AG09319 (cell line): ENCODE results near the gene SLC18A3.

Source experiments
- DNase-seq: peaks from one replicate; pipeline ENCODE4 v3.0.0-alpha.2; 2010; ENCODE audit warnings: low read depth; ENCODE audit errors: extremely low read depth
- TF ChIP-seq, protein P1 (sequence below): IDR thresholded peaks from 2 replicates; pipeline ENCODE4 v1.5.1; 2011; ENCODE audit warnings: low read depth, mild to moderate bottlenecking, inconsistent platforms, low read length, moderate library complexity

The SLC18A3 gene

DNA sequence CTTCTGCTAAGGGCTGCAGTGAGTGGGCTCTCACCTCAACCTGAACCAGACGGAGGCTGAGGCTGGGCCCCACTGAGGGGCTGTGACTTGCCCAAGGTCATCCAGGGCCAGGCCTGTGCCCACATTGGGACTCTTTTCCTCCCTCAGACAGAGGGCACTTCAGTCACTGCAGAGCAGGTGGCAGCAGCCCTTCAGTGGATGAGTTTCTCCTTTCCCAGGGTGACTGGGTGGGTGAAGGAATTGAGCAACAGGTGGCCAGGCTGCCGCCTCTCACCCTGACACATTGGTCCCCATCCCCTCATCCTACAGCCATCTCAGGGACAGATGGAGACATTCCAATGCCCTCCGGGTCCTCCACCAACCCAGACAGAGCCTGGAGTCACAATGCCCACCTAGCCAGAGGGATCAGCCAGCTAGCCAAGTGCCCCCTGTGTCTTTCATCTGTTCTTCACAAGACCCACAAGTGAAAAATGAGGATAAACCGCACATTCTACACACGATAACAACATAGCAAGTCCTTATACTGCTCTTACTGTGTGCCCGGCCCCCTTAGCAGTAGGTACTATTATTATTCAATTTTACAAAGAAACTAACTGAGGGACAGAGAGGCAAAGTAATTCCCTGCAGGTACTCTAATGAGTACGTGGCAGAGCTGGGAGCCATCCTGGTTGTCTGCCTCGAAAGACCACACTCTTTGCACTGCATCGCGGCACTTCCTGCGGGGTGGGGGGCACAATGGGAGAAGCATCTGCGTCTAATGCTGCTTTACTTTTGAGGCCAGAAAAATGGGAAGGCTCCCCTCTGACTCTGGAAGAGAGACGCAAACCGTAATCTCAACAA is 1.7 kb upstream of the SLC18A3 start:
- TF ChIP-seq, protein P1, sequence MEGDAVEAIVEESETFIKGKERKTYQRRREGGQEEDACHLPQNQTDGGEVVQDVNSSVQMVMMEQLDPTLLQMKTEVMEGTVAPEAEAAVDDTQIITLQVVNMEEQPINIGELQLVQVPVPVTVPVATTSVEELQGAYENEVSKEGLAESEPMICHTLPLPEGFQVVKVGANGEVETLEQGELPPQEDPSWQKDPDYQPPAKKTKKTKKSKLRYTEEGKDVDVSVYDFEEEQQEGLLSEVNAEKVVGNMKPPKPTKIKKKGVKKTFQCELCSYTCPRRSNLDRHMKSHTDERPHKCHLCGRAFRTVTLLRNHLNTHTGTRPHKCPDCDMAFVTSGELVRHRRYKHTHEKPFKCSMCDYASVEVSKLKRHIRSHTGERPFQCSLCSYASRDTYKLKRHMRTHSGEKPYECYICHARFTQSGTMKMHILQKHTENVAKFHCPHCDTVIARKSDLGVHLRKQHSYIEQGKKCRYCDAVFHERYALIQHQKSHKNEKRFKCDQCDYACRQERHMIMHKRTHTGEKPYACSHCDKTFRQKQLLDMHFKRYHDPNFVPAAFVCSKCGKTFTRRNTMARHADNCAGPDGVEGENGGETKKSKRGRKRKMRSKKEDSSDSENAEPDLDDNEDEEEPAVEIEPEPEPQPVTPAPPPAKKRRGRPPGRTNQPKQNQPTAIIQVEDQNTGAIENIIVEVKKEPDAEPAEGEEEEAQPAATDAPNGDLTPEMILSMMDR = no peak
- no peak for DNase-seq

DNA sequence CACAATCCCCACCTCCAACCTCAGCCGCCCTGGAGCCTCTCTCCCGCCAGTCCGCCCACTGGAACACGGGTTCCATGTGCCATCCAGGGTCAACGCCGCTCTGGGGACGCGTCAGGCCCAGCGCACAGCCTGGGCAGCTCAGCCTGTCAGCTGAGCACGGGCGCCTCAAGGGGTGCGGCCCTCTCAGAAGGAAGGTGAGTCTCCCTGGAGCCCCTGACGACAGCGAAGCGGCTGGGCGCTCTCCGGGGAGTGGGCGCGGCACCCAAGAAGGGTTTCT is 1.2 kb upstream of the SLC18A3 start:
- no peak for DNase-seq
- TF ChIP-seq, protein P1 = no peak

DNA sequence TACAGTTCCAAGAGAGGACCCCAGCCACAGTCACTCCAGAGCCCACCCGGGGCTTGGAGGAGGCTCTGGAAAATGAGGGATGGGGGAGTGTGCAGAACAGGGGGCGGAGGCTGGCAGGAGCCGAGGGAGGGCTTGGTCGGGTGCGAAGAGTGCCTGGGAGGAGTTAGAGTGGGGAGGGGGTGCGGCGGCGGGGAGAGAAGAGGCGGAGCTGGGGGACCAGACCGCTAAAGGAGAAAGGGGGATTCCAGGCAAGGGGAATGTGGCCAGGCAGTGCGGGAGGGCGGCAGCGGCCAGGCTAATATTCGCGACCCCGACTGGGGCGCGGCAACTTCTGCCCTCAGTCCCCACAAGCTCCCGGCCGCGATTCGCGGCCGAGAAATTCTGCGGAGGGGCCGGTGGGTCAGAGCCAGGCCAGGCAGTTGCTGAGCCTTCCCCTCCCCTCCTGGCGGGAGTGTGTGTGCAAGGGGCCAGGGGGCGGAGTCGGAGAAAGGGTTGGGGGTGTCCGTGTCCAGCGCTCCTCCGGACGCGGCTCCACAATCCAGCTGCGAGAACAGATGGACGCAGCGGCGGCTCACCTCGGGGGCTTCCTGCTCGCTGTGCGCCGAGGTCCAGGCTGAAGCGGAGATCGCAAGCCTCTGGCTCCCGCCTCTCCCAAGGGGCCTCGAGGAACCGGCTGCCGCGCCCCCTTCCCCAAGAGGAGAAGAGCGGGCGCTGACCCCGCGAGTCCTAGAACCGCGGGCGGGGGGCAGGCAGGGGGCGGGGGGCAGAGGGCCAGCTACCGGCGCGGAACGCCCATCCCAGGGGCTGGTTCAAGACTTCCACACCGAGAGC is 612 bp upstream of the SLC18A3 start:
- no peak for DNase-seq
- TF ChIP-seq, protein P1 = no peak

DNA sequence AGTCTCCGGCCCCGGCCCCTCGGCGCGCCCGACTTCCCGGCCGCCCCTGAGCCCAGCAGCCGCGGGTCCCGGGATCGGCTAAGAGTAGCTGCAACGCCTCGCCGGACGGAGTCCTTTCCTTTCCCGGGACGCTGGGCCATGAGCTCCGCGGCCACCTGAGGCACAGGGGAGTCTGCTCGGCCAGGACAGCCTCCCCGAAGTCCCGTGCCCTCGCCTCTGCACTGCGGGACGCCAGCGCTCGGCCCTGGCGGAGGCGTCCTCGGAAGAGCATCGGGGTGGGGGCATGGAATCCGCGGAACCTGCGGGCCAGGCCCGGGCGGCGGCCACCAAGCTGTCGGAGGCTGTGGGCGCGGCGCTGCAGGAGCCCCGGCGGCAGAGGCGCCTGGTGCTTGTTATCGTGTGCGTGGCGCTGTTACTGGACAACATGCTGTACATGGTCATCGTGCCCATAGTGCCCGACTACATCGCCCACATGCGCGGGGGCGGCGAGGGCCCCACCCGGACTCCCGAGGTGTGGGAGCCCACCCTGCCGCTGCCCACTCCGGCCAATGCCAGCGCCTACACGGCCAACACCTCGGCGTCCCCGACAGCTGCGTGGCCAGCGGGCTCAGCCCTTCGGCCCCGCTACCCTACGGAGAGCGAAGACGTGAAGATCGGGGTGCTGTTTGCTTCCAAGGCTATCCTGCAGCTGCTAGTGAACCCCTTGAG is 502 bp downstream of the SLC18A3 start:
- TF ChIP-seq, protein P1 = no peak
- DNase-seq = no peak

- no peak for DNase-seq
- TF ChIP-seq, protein P1 = no peak
Observed at GRCh38 chr10:49611166-49611815, 1.2 kb downstream of the SLC18A3 start.

DNA sequence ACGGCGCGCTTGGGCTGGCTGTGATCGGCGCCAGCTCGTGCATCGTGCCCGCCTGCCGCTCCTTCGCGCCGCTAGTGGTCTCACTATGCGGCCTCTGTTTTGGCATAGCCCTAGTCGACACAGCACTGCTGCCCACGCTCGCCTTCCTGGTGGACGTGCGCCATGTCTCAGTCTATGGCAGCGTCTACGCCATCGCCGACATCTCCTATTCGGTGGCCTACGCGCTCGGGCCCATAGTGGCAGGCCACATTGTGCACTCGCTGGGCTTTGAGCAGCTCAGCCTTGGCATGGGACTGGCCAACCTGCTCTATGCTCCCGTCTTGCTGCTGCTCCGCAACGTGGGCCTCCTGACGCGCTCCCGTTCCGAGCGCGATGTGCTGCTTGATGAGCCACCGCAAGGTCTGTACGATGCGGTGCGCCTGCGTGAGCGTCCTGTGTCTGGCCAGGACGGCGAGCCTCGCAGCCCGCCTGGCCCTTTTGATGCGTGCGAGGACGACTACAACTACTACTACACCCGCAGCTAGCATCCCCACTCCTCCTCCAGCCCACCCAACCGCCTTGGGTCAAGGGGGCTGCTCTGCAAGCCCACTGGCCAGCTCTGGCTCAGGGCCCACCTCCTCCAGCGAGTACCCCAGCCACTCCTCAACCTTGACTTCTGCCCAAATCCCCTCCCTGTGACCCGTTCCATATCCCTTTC is 1.9 kb downstream of the SLC18A3 start:
- TF ChIP-seq, protein P1 = no peak
- no peak for DNase-seq
